ENCODE measurements around the gene RABGGTA. TPM values are rescaled to one million over a fixed set of nuclear protein-coding genes. Genes with fewer than 3 reads are reported as not detected.

RABGGTA gene, protein sequence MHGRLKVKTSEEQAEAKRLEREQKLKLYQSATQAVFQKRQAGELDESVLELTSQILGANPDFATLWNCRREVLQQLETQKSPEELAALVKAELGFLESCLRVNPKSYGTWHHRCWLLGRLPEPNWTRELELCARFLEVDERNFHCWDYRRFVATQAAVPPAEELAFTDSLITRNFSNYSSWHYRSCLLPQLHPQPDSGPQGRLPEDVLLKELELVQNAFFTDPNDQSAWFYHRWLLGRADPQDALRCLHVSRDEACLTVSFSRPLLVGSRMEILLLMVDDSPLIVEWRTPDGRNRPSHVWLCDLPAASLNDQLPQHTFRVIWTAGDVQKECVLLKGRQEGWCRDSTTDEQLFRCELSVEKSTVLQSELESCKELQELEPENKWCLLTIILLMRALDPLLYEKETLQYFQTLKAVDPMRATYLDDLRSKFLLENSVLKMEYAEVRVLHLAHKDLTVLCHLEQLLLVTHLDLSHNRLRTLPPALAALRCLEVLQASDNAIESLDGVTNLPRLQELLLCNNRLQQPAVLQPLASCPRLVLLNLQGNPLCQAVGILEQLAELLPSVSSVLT
- total RNA-seq (2022) (27.1 and 30.4 TPM in 2 replicates), Bru-seq, nascent RNA (percentile 54 among the genes with signal in this experiment), BruChase-seq, experiment 1, labeled RNA remaining after a 2-hour chase (percentile 56 among the genes with signal in this experiment), BruChase-seq, experiment 2, labeled RNA remaining after a 6-hour chase (percentile 67 among the genes with signal in this experiment)
- long read RNA-seq, transcript RABGGTA-202 (16 exons, 2,265 nt): minor isoform, 12 of 55 reads
- long read RNA-seq, transcript RABGGTA-201 (17 exons, 2,088 nt): major isoform, 26 of 55 reads
- long read RNA-seq, partial matches to known transcripts: 7 of 55 reads
- long read RNA-seq, other reads (novel, unspliced or antisense): 9 of 55 reads

DNA sequence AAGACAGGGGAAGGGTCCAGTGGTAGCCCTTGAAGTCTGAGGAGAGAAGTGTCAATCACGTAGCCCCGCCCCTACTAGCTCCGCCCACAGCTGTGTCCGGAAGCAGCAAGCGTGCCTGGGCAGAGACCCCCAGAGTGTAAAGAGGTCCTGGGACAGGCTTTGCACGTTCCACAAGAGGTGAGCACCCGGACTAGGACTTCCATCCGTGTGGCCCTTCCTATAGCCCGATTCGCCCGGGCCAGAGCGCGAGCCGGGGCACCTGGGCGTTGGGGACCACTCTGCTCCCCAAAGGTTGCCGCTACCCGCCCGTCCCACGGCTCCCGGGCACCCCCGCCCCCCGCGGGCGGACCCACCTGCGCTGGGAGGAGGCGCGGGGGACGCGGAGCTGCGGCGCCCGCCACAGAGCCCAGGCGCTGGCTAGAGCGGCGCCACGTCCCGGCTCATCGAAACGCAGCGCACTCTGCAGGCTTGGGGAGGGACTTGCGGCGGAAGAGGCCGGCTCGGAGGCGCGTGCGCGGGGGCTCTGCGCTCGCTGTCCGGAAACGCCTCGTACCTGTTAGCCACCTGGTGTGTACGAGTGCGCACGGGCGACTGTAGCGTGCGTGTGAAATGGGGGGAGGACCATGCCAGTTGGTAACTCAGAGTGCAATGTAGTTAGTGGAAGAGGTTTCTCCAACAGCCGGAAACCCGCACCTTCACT lies at the start of gene RABGGTA:
TSS of gene RABGGTA (minus strand) at position 464 of the 700 bp plus-strand sequence. CDS start 482 bp downstream, outside the sequence.
- BruUV-seq (replicated peaks): no TSS peak
- peaks cover 11% of the 10 kb centered on the region for H3K4me1 Mint-ChIP-seq (ENCODE audit: low read depth, unreplicated experiment)
- peak; percentile 91 to 93 for DNase-seq
- no peaks in the 10 kb centered on the region for H3K36me3 ChIP-seq (ENCODE audit: control insufficient read depth, insufficient read depth, low read length)
- H3K4me1 ChIP-seq: peaks cover 5% of the 10 kb centered on the region
- peaks cover 6% of the 10 kb centered on the region for H3K36me3 Mint-ChIP-seq (ENCODE audit: insufficient read depth, unreplicated experiment)
- no peaks in the 10 kb centered on the region for H3K27me3 Mint-ChIP-seq (ENCODE audit: insufficient read depth, unreplicated experiment)
- H3K27ac Mint-ChIP-seq (ENCODE audit: unreplicated experiment): peak within 1 kb of the TSS; percentile 74
- no peaks in the 10 kb centered on the region for H3K9me3 Mint-ChIP-seq (ENCODE audit: unreplicated experiment)
- no peaks in the 10 kb centered on the region for H3K9me3 ChIP-seq
- H3K4me3 ChIP-seq (ENCODE audit: low read depth, low read length): peak within 1 kb of the TSS; percentile 95
- no peaks in the 10 kb centered on the region for H3K27me3 ChIP-seq (replicated peaks; ENCODE audit: control insufficient read depth, insufficient read depth, low read length)
- POLR2A ChIA-PET: interaction anchor here (0.6 to 2.1 kb wide), 8 partner anchors 10 to 117 kb away, joined by 3 to 39 read pairs (median 4); partner anchors contain the start of genes DHRS1, NOP9 and TINF2
- TF ChIP-seq CTCF (IDR thresholded peaks at IDR 0.05; ENCODE audit: insufficient read depth in 1 of 2, low read depth in 1 of 2, low read length in 1 of 2, severe bottlenecking in 1 of 2, unreplicated experiment in 1 of 2): peak; percentile 65 to 82
- intact Hi-C loops (cut with micrococcal nuclease; ENCODE audit: unreplicated experiment): loop anchor here (1.0 kb wide), 3 partner anchors 26 to 37 kb away; no protein-coding TSS in a partner anchor
- H3K4me3 Mint-ChIP-seq (ENCODE audit: unreplicated experiment): peak within 1 kb of the TSS; percentile 76
- CTCF ChIA-PET: interaction anchor here (0.6 to 1.9 kb wide), 13 partner anchors 9 to 160 kb away, joined by 3 to 42 read pairs (median 5); partner anchors contain the start of genes CHMP4A, CIDEB, DHRS1 and NOP9

GRCh38 chr14:24317141-24317928 lies 45.9 kb upstream of the RABGGTA start:
- no peak for TF ChIP-seq CTCF (IDR thresholded peaks at IDR 0.05; ENCODE audit: insufficient read depth in 1 of 2, low read depth in 1 of 2, low read length in 1 of 2, severe bottlenecking in 1 of 2, unreplicated experiment in 1 of 2)
- Histone ChIP-seq H3K4me3 (ENCODE audit: low read depth, low read length) (no peak overlapping the region), H3K27me3 (replicated peaks; ENCODE audit: control insufficient read depth, insufficient read depth, low read length) (no peaks in the 10 kb centered on the region), H3K9me3 (no peaks in the 10 kb centered on the region), H3K36me3 (ENCODE audit: control insufficient read depth, insufficient read depth, low read length) (no peaks in the 10 kb centered on the region), H3K4me1 (peaks cover 14% of the 10 kb centered on the region)
- no peaks in the 10 kb centered on the region for H3K9me3 Mint-ChIP-seq (ENCODE audit: unreplicated experiment)
- H3K27me3 Mint-ChIP-seq (ENCODE audit: insufficient read depth, unreplicated experiment): peaks cover 14% of the 10 kb centered on the region
- intact Hi-C loops (cut with micrococcal nuclease; ENCODE audit: unreplicated experiment): no loop called here
- CTCF ChIA-PET: interaction anchor here (1.0 to 1.4 kb wide), 2 partner anchors 10 to 114 kb away, joined by 3 to 18 read pairs; partner anchors contain the start of gene CIDEB
- no TSS peak for BruUV-seq (replicated peaks)
- H3K4me3 Mint-ChIP-seq (ENCODE audit: unreplicated experiment): peak overlapping the region; percentile 60
- POLR2A ChIA-PET: no interaction called here
- DNase-seq: no peak
- H3K27ac Mint-ChIP-seq (ENCODE audit: unreplicated experiment): no peak overlapping the region
- peaks cover 16% of the 10 kb centered on the region for H3K36me3 Mint-ChIP-seq (ENCODE audit: insufficient read depth, unreplicated experiment)
- peaks cover 6% of the 10 kb centered on the region for H3K4me1 Mint-ChIP-seq (ENCODE audit: low read depth, unreplicated experiment)
